Measurements from ENCODE around the gene NRBF2.
A peak's percentile ranks its signal among the peaks of the same experiment; 100 is the strongest.
"Not testable (repeated sequence)": the region's sequence is repeated elsewhere in the genome, so short reads cannot be mapped to it uniquely, and the experiment has no call there.

The NRBF2 gene

GRCh38 chr10:63133056-63133820 is at the start of gene NRBF2:
NRBF2 (plus strand) TSS chr10:63133328; CDS start chr10:63133471, 143 bp downstream.
- DNase-seq (ENCODE audit: low spot score): peak; percentile 96

GRCh38 chr10:63083406-63083805 is 49.7 kb upstream of the NRBF2 start:
- DNase-seq (ENCODE audit: low spot score): not testable (repeated sequence)

- DNase-seq (ENCODE audit: low spot score): peak; percentile 82
Measured at GRCh38 chr10:63083904-63084689, 49.0 kb upstream of the NRBF2 start.

GRCh38 chr10:63084690-63085382 is 48.3 kb upstream of the NRBF2 start:
- DNase-seq (ENCODE audit: low spot score): peak; percentile 41

- no peak for DNase-seq (ENCODE audit: low spot score)
Measured at GRCh38 chr10:63093227-63093626, 39.9 kb upstream of the NRBF2 start.

GRCh38 chr10:63094405-63094804 is 38.7 kb upstream of the NRBF2 start:
- DNase-seq (ENCODE audit: low spot score): no peak

GRCh38 chr10:63094881-63095280 is 38.2 kb upstream of the NRBF2 start:
- no peak for DNase-seq (ENCODE audit: low spot score)

GRCh38 chr10:63099734-63100133 is 33.4 kb upstream of the NRBF2 start:
- DNase-seq (ENCODE audit: low spot score): no peak

GRCh38 chr10:63101091-63101490 is 32.0 kb upstream of the NRBF2 start:
- not testable (repeated sequence) for DNase-seq (ENCODE audit: low spot score)

- not testable (repeated sequence) for DNase-seq (ENCODE audit: low spot score)
Measured at GRCh38 chr10:63102279-63102883, 30.7 kb upstream of the NRBF2 start.

- DNase-seq (ENCODE audit: low spot score): not testable (repeated sequence)
Measured at GRCh38 chr10:63103178-63103577, 29.9 kb upstream of the NRBF2 start.

GRCh38 chr10:63103971-63104409 is 29.1 kb upstream of the NRBF2 start:
- no peak for DNase-seq (ENCODE audit: low spot score)

GRCh38 chr10:63105225-63106110 is 27.7 kb upstream of the NRBF2 start:
- DNase-seq (ENCODE audit: low spot score): peak; percentile 34

GRCh38 chr10:63106111-63106755 is 26.9 kb upstream of the NRBF2 start:
- DNase-seq (ENCODE audit: low spot score): no peak

GRCh38 chr10:63107943-63108437 is 25.1 kb upstream of the NRBF2 start:
- no peak for DNase-seq (ENCODE audit: low spot score)

- DNase-seq (ENCODE audit: low spot score): no peak
Measured at GRCh38 chr10:63110940-63111339, 22.2 kb upstream of the NRBF2 start.

GRCh38 chr10:63114031-63114814 is 18.9 kb upstream of the NRBF2 start:
- peak; percentile 76 for DNase-seq (ENCODE audit: low spot score)

- DNase-seq (ENCODE audit: low spot score): peak; percentile 86
Measured at GRCh38 chr10:63115732-63116383, 17.3 kb upstream of the NRBF2 start.

All from GM03348 (cell line).